ENCODE measurements around the gene UBE2G1. TPM values are rescaled to one million over a fixed set of nuclear protein-coding genes. Genes with fewer than 3 reads are reported as not detected.

UBE2G1 gene
- total RNA-seq, 1 experiment from 2014 or later, result 79.0 TPM

- peak; percentile 10 for DNase-seq (ENCODE audit: low spot score)
Measured at GRCh38 chr17:4247971-4248388, 118.5 kb downstream of the UBE2G1 start.

GRCh38 chr17:4247361-4247970 is 119.0 kb downstream of the UBE2G1 start:
- DNase-seq (ENCODE audit: low spot score), result no peak

- no peak for DNase-seq (ENCODE audit: low spot score)
Measured at GRCh38 chr17:4246674-4247073, 119.8 kb downstream of the UBE2G1 start.

DNA sequence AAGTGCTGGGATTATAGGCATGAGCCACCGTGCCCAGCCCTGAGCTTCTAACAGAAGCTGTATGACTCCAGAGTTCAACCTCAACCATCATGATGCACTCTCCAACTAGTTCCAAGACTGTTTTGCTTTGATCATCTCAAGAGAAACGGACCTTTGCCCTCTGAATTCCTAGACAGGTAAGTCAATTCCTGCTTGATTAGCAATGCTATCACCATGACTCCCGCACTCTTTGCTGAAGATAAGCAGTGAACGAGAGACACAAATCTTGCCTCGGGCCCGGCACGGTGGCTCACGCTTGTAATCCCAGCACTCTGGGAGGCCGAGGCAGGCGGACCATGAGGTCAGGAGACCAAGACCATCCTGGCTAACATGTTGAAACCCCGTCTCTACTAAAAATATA is 124.9 kb downstream of the UBE2G1 start:
- no peak for DNase-seq (ENCODE audit: low spot score)

GRCh38 chr17:4236456-4236855 is 130.0 kb downstream of the UBE2G1 start:
- no peak for DNase-seq (ENCODE audit: low spot score)

DNA sequence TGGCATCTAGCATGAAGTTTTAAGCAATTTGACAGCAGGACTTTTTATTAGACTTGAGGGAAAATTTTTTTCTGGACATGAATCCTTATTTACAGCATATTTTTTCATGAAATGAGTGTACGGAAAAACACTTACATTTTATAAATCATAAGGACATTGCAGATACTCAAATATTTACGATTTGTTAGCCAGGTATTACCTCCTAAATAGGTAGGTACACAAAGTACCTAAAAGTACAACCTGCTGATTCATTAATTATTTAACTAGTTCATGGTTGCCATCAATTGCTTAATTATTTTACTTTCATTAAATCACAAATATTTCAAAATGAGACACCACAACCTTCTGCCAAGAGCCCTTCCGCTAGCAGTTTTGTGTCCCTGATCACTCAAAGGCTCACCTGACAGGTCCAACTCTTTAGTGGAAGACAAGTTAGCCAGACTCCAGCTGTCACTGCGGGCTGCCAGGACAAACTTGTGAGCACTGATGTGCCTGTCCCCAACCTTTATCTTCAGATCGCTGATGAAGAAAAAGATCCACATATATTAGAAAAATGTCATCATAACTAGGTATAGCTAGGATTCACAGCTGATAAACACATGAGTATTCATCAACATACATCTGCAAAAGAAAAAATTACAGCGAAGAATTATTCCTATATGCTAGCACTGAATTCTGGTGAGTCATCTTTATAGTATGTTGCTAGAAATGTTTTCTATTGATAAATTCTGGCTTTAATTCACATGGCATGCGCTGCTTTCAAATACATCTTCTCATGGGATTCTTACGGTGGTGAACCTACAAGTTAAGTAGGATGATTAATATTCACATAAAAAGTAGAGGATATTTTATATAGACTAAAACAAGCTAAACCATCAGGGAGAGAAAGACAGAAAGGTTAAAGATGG is 130.8 kb downstream of the UBE2G1 start:
- DNase-seq (ENCODE audit: low spot score), result no peak

- no peak for DNase-seq (ENCODE audit: low spot score)
Measured at GRCh38 chr17:4234401-4234800, 132.1 kb downstream of the UBE2G1 start.

GRCh38 chr17:4233668-4234258 is 132.7 kb downstream of the UBE2G1 start:
- no peak for DNase-seq (ENCODE audit: low spot score)

DNA sequence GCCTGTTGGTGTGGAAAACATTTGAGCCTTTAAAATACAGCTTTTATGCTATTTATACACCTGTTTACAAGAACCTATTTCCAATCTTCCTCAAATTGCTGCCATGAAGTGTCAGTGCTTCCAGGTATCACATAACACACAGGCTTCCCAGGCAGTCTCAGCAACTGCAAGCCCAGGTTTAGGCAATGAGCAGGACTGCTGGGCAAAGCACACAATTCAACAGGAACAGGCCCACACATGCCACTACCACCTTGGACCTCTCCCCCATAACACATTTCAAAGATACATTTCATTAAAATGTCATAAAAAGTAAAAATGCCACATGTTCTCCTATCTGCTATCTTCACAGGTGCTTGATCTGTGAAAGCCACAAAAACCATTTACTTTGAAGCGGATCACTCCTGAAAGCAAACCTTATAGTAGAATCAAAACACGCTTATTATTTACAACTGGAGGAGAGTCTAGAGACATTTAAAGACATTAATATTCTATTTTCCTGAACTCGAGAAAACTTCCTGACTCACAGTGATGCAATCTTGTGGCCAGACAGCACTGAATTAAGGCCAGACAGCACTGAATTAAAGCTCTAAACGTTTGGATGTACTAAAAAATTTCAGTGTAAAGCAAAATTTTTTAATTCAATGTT is 134.2 kb downstream of the UBE2G1 start:
- no peak for DNase-seq (ENCODE audit: low spot score)

DNA sequence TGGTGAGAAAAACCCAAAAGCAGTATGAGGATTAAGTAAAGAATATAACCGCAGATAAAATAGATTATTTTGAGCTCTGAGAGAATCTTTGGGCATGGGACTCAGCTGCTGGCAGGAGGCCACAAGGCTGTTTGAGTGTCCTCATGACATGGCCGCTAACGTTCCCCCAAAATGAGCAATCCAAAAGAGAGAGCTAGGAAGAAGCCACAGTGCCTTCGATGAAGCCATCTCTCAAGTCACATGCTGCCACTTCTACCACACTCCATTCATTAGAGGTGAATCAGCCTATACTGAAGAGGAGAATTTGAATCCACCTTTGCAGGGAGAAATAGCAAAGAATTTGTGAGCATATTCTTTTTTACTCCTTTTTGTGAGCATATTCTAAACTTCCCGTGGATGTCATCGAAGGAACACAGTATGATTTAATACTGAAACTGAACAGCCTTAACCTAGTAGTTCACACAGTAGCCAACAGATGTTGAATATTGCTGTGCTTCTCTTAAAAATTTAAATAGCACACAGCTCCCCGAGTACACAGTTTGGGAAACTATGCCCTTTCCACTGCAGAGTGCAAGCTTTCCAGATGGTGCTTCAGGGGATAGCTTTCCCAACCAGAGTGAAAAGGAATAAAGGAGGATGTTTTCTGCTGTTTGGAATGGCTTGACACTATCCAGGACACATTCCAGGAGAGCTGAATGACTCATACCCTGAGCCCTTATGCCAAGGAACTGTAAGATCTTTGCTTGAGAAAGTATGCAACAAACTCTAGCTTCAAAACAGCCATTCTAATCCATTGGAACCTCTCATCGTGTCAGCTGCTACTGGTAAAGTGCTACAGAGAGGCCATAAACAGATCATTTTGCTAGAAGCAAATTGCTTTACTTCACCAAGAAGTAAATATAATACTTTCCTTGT is 136.6 kb downstream of the UBE2G1 start:
- peak; percentile 93 for DNase-seq (ENCODE audit: low spot score)

- DNase-seq (ENCODE audit: low spot score), result no peak
Measured at GRCh38 chr17:4221899-4222659, 144.4 kb downstream of the UBE2G1 start.

GRCh38 chr17:4221163-4221562 is 145.3 kb downstream of the UBE2G1 start:
- DNase-seq (ENCODE audit: low spot score), result no peak

DNA sequence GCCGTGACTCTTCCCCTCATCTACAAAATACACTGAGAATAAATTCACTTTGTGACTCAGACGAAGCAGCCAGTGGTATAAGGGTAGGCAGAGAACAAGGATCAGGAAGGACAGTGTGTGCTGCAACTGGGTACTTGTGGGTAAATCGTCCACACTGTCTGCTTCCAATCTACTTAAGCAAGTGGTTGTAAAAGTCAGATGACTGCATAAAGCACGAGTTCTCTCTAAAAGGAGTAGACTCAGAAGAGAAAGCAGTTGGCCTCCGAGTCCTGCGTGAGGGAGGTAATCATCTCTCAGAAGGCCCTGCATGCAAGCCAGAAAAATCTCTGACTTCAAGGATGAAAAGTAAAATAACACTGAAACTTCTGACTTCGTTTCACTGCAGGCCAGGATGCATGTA is 145.8 kb downstream of the UBE2G1 start:
- no peak for DNase-seq (ENCODE audit: low spot score)

Other genes starting within 250 kb of the UBE2G1 start
- gene ZZEF1, start 223.6 kb downstream of the UBE2G1 start, total RNA-seq (2014; rRNA removed; shearing (Covaris generic)), result 21.1 and 22.4 TPM in 2 replicates
- 23.4 and 32.7 TPM in 2 replicates for gene CYB5D2, start 223.5 kb downstream of the UBE2G1 start, total RNA-seq (2014; rRNA removed; shearing (Covaris generic))
- gene ANKFY1, start 102.7 kb downstream of the UBE2G1 start, total RNA-seq (2014; rRNA removed; shearing (Covaris generic)), result 16.5 and 21.3 TPM in 2 replicates
- gene SPNS3, start 67.3 kb upstream of the UBE2G1 start, total RNA-seq (2014; rRNA removed; shearing (Covaris generic)), result 1.1 and 1.8 TPM in 2 replicates
- 28.3 and 28.5 TPM in 2 replicates for gene SPNS2, start 132.2 kb upstream of the UBE2G1 start, total RNA-seq (2014; rRNA removed; shearing (Covaris generic))
- 59.0 and 63.5 TPM in 2 replicates for gene MYBBP1A, start 188.7 kb upstream of the UBE2G1 start, total RNA-seq (2014; rRNA removed; shearing (Covaris generic))
- not detected in 2 replicates for gene GGT6, start 193.9 kb upstream of the UBE2G1 start, total RNA-seq (2014; rRNA removed; shearing (Covaris generic))
- 0.34 and 1.8 TPM in 2 replicates for gene SMTNL2, start 217.9 kb upstream of the UBE2G1 start, total RNA-seq (2014; rRNA removed; shearing (Covaris generic))

All from A172 (cell line).